GM12878 (cell line): Measurements from ENCODE around the gene SERINC5. TPM values are rescaled to one million over a fixed set of nuclear protein-coding genes. Genes with fewer than 3 reads are reported as not detected.
A peak's percentile ranks its signal among the peaks of the same experiment; 100 is the strongest.

ENCODE experiments used
- ATAC-seq: fragments of 200-7000 bp; cut with Tn5 transposase; 3 replicates; pipeline ENCODE4 v1.9.1; 2020; ENCODE audit warnings: mild to moderate bottlenecking, moderate library complexity
- BruUV-seq: library from RNA; stranded (reverse); fragments of 400-500 nt; replicated peaks from 2 replicates; lab custom pipeline; 2021; lab: Mats Ljungman, UMichigan
- CTCF ChIA-PET: fragments of 300-600 bp; sonication (Branson Sonifier 250); formaldehyde crosslinking; extraction: SDS; loops from one replicate; lab custom pipeline; 2021; ENCODE audit warnings: inconsistent platforms; lab: Yijun Ruan, JAX
- POLR2A ChIA-PET: fragments of 350-600 bp; formaldehyde crosslinking; extraction: SDS; loops from one replicate; lab custom pipeline; 2021; ENCODE audit warnings: inconsistent platforms; lab: Charles Lee
- RAD21 ChIA-PET: fragments of 300-600 bp; sonication (Branson Sonifier 250); formaldehyde crosslinking; loops from one replicate; lab custom pipeline; 2023; ENCODE audit warnings: antibody characterized with exemption; ENCODE audit not compliant: unreplicated experiment; lab: Charles Lee
- SMC1A ChIA-PET: fragments of 300-600 bp; sonication (Branson Sonifier 250); formaldehyde crosslinking; loops from one replicate; lab custom pipeline; 2023; ENCODE audit not compliant: unreplicated experiment, uncharacterized antibody; lab: Charles Lee
- DNase-seq: peaks from one replicate; pipeline ENCODE4 v3.0.0-alpha.2; 2011; ENCODE audit warnings: low read depth, low spot score
- FAIRE-seq: peaks from 3 replicates; lab custom pipeline; 2011; peaks lifted over from hg19 to GRCh38; lab: Jason Lieb, UNC
- H2AFZ ChIP-seq: 2 replicates; pipeline ENCODE4 v1.6.0; 2011; ENCODE audit warnings: low read depth, low read length, control low read depth; ENCODE audit not compliant: control insufficient read depth
- H3K27ac ChIP-seq: 2 replicates; pipeline ENCODE4 v1.5.1; 2011; ENCODE audit warnings: control low read depth; ENCODE audit not compliant: control insufficient read depth, insufficient read depth
- H3K27me3 ChIP-seq, 2 experiments: replicated peaks in 1 of 2; 2 replicates each; pipeline versions ENCODE4 v1.6.0 to v1.6.1; 2011; ENCODE audit warnings: low read length in 1 of 2; ENCODE audit not compliant: control insufficient read depth in 2 of 2, insufficient read depth in 2 of 2
- H3K36me3 ChIP-seq, 2 experiments: 2 replicates each; pipeline ENCODE4 v1.5.1; 2011; ENCODE audit warnings: low read length in 1 of 2; ENCODE audit not compliant: control insufficient read depth in 2 of 2, insufficient read depth in 2 of 2
- H3K4me1 ChIP-seq: 2 replicates; pipeline ENCODE4 v1.6.1; 2011; ENCODE audit warnings: mild to moderate bottlenecking, low read length, moderate library complexity, mixed read lengths; ENCODE audit not compliant: control insufficient read depth, insufficient read depth
- H3K4me2 ChIP-seq: 2 replicates; pipeline ENCODE4 v1.6.0; 2011; ENCODE audit warnings: control low read depth; ENCODE audit not compliant: control insufficient read depth, insufficient read depth
- H3K4me3 ChIP-seq: fragments of 200-600 bp; sonication (generic); 2 replicates; pipeline ENCODE4 v1.5.1; 2016
- H3K79me2 ChIP-seq: 2 replicates; pipeline ENCODE4 v1.6.0; 2011; ENCODE audit warnings: low read length; ENCODE audit not compliant: control insufficient read depth, insufficient read depth
- H3K9ac ChIP-seq: 2 replicates; pipeline ENCODE4 v1.8.0; 2011; ENCODE audit warnings: low read length, control low read depth, mixed read lengths; ENCODE audit not compliant: control insufficient read depth, insufficient read depth
- H3K9me3 ChIP-seq: replicated peaks from 3 replicates; pipeline ENCODE4 v1.5.1; 2011; ENCODE audit warnings: mild to moderate bottlenecking, low read length; ENCODE audit not compliant: control insufficient read depth, insufficient read depth
- H4K20me1 ChIP-seq: 2 replicates; pipeline ENCODE4 v1.6.0; 2011; ENCODE audit not compliant: control insufficient read depth, insufficient read depth
- ATF3 ChIP-seq: IDR thresholded peaks from 2 replicates; pipeline ENCODE4 v1.6.1; 2011; ENCODE audit warnings: low read depth, mild to moderate bottlenecking, low read length, moderate library complexity, borderline replicate concordance; ENCODE audit errors: extremely low read depth
- BRCA1 ChIP-seq: IDR thresholded peaks from 2 replicates; pipeline ENCODE4 v1.6.1; 2011; ENCODE audit warnings: low read depth, low read length, improper control_type of control experiment
- FOXK2 ChIP-seq: fragments of 450-650 bp; IDR thresholded peaks from 2 replicates; pipeline ENCODE4 v1.6.1; 2017; ENCODE audit warnings: mild to moderate bottlenecking, moderate library complexity
- KAT2A ChIP-seq: conservative IDR thresholded peaks from 2 replicates; pipeline ENCODE4 v1.6.1; 2011; ENCODE audit warnings: low read depth, low read length; ENCODE audit not compliant: control insufficient read depth
- NFIC ChIP-seq: IDR thresholded peaks from 2 replicates; pipeline ENCODE4 v1.6.1; 2012; ENCODE audit warnings: low read depth, mild to moderate bottlenecking, inconsistent platforms, low read length, moderate library complexity
- POU2F2 ChIP-seq: IDR thresholded peaks from 3 replicates; pipeline ENCODE4 v1.6.1; 2011; ENCODE audit warnings: low read depth, mild to moderate bottlenecking, low read length, borderline replicate concordance
- SIN3A ChIP-seq: IDR thresholded peaks from 2 replicates; pipeline ENCODE4 v1.6.1; 2012; ENCODE audit warnings: low read depth, low read length, improper control_type of control experiment
- SPI1 ChIP-seq: IDR thresholded peaks from 2 replicates; pipeline ENCODE4 v1.6.1; 2011; ENCODE audit warnings: low read depth, mild to moderate bottlenecking, low read length, moderate library complexity, borderline replicate concordance; ENCODE audit not compliant: insufficient read depth
- SREBF1 ChIP-seq: IDR thresholded peaks from 2 replicates; pipeline ENCODE4 v1.6.1; 2012; ENCODE audit warnings: mild to moderate bottlenecking, low read length
- TBL1XR1 ChIP-seq: IDR thresholded peaks from 2 replicates; pipeline ENCODE4 v1.6.1; 2012; ENCODE audit warnings: low read depth, low read length, improper control_type of control experiment
- TCF3 ChIP-seq: IDR thresholded peaks from 2 replicates; pipeline ENCODE4 v1.6.1; 2012; ENCODE audit warnings: low read depth, mild to moderate bottlenecking, low read length, borderline replicate concordance; ENCODE audit not compliant: insufficient read depth
- ZBED1 ChIP-seq: IDR thresholded peaks from 2 replicates; pipeline ENCODE4 v1.6.1; 2016; ENCODE audit warnings: borderline replicate concordance
- ZZZ3 ChIP-seq: IDR thresholded peaks from 2 replicates; pipeline ENCODE4 v1.6.1; 2011; ENCODE audit warnings: low read depth; ENCODE audit not compliant: control insufficient read depth, insufficient read length
- WGBS: methylation state at CpG from one replicate; pipeline ENCODE4 v1.1.6; 2016; ENCODE audit warnings: low lambda C conversion rate; ENCODE audit not compliant: insufficient replicate concordance, insufficient coverage; ENCODE audit errors: missing lambda C conversion rate; 5-methylcytosine and 5-hydroxymethylcytosine counted together
- in situ Hi-C: fragments of 300-500 bp; cut with MboI; formaldehyde crosslinking; loops from 9 replicates; pipeline ENCODE4 v1.14.3; 2018; ENCODE audit warnings: mixed read lengths
- intact Hi-C: fragments of 100-400 bp; cut with micrococcal nuclease; formaldehyde crosslinking; loops from one replicate; pipeline ENCODE4 v1.14.2; 2022; ENCODE audit not compliant: unreplicated experiment
- polyA plus RNA-seq, 11 experiments: library from polyadenylated mRNA; depleted of rRNA in 4 of 11; unstranded in 6 of 11; stranded (reverse) in 5 of 11; fragments of >200 nt; fragmentation: Nextera tagmentation in 4 of 11; fragmentation: Illumina TruSeq in 1 of 11; extraction: Ambion mirVana in 4 of 11; extraction: Trizol in 1 of 11; gene quantifications; 1 replicate in 1 of 11; 2 replicates in 10 of 11; pipeline versions ENCODE4 v1.2.1 to v1.2.3, GENCODE V29; 2011 to 2016; ENCODE audit warnings: inconsistent platforms in 2 of 11, missing spikeins in 2 of 11, low read depth in 1 of 11
- total RNA-seq, 4 experiments: library from RNA; depleted of rRNA in 3 of 4; stranded (reverse); fragments of >200 nt in 3 of 4; fragmentation: Illumina TruSeq in 1 of 4; extraction: Trizol in 1 of 4; gene quantifications; 2 replicates each; pipeline versions ENCODE4 v1.2.1 to v1.2.3, GENCODE V29; 2013 to 2021

Gene SERINC5
- total and polyA plus RNA-seq, 10 of the 15 experiments (the other 5 are each of a cell fraction or from before 2014, with no cell fraction given), result 0.66 to 7.0 (median 2.8) TPM

DNA sequence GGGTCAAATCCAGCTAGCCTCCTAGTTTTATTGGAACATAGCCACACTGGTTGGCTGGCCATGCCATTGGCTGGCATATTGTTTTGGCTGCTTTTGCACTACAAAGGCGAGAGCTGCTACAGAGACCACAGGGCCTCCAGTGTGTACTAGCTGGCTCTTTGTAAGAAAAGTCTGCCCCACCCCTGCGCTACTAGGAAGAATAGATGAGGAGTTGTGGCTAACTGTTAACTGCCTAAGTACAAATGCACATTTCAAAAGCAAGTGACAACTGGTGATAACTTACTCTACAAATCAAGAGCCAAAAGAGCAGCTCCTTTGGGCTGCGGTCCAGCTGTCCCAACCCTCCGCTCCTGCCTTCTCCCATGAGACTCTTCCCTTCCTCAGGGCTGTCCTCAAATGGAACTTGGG, 63.9 kb downstream of the SERINC5 start:
- no peak overlapping the region for H3K9ac ChIP-seq
- H3K4me1 ChIP-seq, result peaks cover 18% of the 10 kb centered on the region; the same call in 1 of the 2 replicates
- DNase-seq, result no peak
- in situ Hi-C loops (no loop called here), intact Hi-C loops (no loop called here)
- no peaks in the 10 kb centered on the region for H3K36me3 ChIP-seq
- H3K9me3 ChIP-seq, result no peaks in the 10 kb centered on the region
- RAD21 ChIA-PET, result interaction anchor here (0.8 to 2.6 kb wide), 6 partner anchors 9 to 95 kb away, joined by 3 to 14 read pairs (median 6); partner anchors contain the start of gene SERINC5
- no peak overlapping the region for H3K4me2 ChIP-seq
- BruUV-seq, result no TSS peak
- CTCF ChIA-PET, result interaction anchor here (1.0 to 1.8 kb wide), 2 partner anchors 63 to 100 kb away, joined by 3 to 9 read pairs; partner anchors contain the start of gene SERINC5
- H3K79me2 ChIP-seq, result no peaks in the 10 kb centered on the region
- no peak overlapping the region for H3K4me3 ChIP-seq
- no peak overlapping the region for H3K27ac ChIP-seq
- WGBS, result 81% methylated on average over 4 of the region's 4 CpGs
- ATAC-seq, result peak; percentile 24
- FAIRE-seq, result no peak
- SMC1A ChIA-PET, result interaction anchor here (0.8 to 2.5 kb wide), 9 partner anchors 8 to 100 kb away, joined by 3 to 14 read pairs (median 4); no protein-coding TSS in a partner anchor
- H2AFZ ChIP-seq, result no peak overlapping the region
- H4K20me1 ChIP-seq, result no peaks in the 10 kb centered on the region
- H3K27me3 ChIP-seq, result no peaks in the 10 kb centered on the region
- TF ChIP-seq SREBF1 (no peak), BRCA1 (no peak), SIN3A (no peak), KAT2A (no peak), SPI1 (no peak), ATF3 (no peak), POU2F2 (no peak), ZBED1 (no peak), FOXK2 (no peak), TBL1XR1 (no peak), ZZZ3 (no peak), NFIC (no peak), TCF3 (no peak)
- TF ChIP-seq, all 136 proteins: peak for 0
- POLR2A ChIA-PET, result interaction anchor here (0.6 to 2.6 kb wide), 3 partner anchors 8 to 1462 kb away, joined by 3 to 12 read pairs (median 6); partner anchors contain the start of gene SERINC5
